Astrocyte (in vitro differentiated cells and primary cell): ENCODE data around the gene TFF1. TPM values are rescaled to one million over a fixed set of nuclear protein-coding genes. Genes with fewer than 3 reads are reported as not detected.

Experiments used
- DNase-seq: peaks from one replicate; pipeline ENCODE4 v3.0.0-alpha.2; 2010; ENCODE audit warnings: low read depth
- FAIRE-seq: peaks from 2 replicates; lab custom pipeline; 2011; peaks lifted over from hg19 to GRCh38; lab: Jason Lieb, UNC
- H2AFZ ChIP-seq: 2 replicates; pipeline ENCODE4 v1.6.0; 2012; ENCODE audit warnings: low read depth, low read length, inconsistent platforms
- H3K27ac ChIP-seq: 2 replicates; pipeline ENCODE4 v1.5.1; 2011; ENCODE audit warnings: low read depth, low read length, inconsistent platforms
- H3K27me3 ChIP-seq: 2 replicates; pipeline ENCODE4 v1.6.0; 2011; ENCODE audit warnings: low read length, inconsistent platforms; ENCODE audit not compliant: insufficient read depth
- H3K36me3 ChIP-seq: 2 replicates; pipeline ENCODE4 v1.5.1; 2011; ENCODE audit warnings: low read length, inconsistent platforms; ENCODE audit not compliant: insufficient read depth
- H3K4me1 ChIP-seq: 2 replicates; pipeline ENCODE4 v1.5.1; 2011; ENCODE audit warnings: low read length, inconsistent platforms; ENCODE audit not compliant: insufficient read depth
- H3K4me2 ChIP-seq: 2 replicates; pipeline ENCODE4 v1.6.0; 2012; ENCODE audit warnings: low read length, inconsistent platforms
- H3K4me3 ChIP-seq: 2 replicates; pipeline ENCODE4 v1.5.1; 2011; ENCODE audit warnings: low read depth, mild to moderate bottlenecking, low read length, inconsistent platforms; ENCODE audit not compliant: insufficient read depth
- H3K79me2 ChIP-seq: 2 replicates; pipeline ENCODE4 v1.6.0; 2012; ENCODE audit warnings: mild to moderate bottlenecking, low read length, inconsistent platforms; ENCODE audit not compliant: insufficient read depth
- H3K9ac ChIP-seq: 2 replicates; pipeline ENCODE4 v1.6.0; 2012; ENCODE audit warnings: mild to moderate bottlenecking, low read length, inconsistent platforms
- H3K9me3 ChIP-seq: 2 replicates; pipeline ENCODE4 v1.5.1; 2012; ENCODE audit warnings: low read depth, mild to moderate bottlenecking, low read length, inconsistent platforms; ENCODE audit not compliant: insufficient read depth
- H4K20me1 ChIP-seq: 2 replicates; pipeline ENCODE4 v1.6.0; 2012; ENCODE audit warnings: low read length, inconsistent platforms; ENCODE audit not compliant: insufficient read depth
- H3K27ac Mint-ChIP-seq: one replicate; pipeline ENCODE4 v1.8.0; 2021; ENCODE audit warnings: mild to moderate bottlenecking, mixed read lengths; ENCODE audit not compliant: unreplicated experiment
- H3K27me3 Mint-ChIP-seq: one replicate; pipeline ENCODE4 v1.8.0; 2021; ENCODE audit warnings: low read depth, mixed read lengths; ENCODE audit not compliant: unreplicated experiment
- H3K36me3 Mint-ChIP-seq: one replicate; pipeline ENCODE4 v1.8.0; 2021; ENCODE audit warnings: low read depth, mixed read lengths; ENCODE audit not compliant: unreplicated experiment
- H3K4me1 Mint-ChIP-seq: one replicate; pipeline ENCODE4 v1.8.0; 2021; ENCODE audit warnings: low read depth, mixed read lengths; ENCODE audit not compliant: unreplicated experiment
- H3K4me3 Mint-ChIP-seq: one replicate; pipeline ENCODE4 v1.8.0; 2021; ENCODE audit warnings: mild to moderate bottlenecking, moderate library complexity, mixed read lengths; ENCODE audit not compliant: unreplicated experiment
- H3K9me3 Mint-ChIP-seq: one replicate; pipeline ENCODE4 v1.8.0; 2021; ENCODE audit warnings: mild to moderate bottlenecking, mixed read lengths; ENCODE audit not compliant: unreplicated experiment
- EZH2 ChIP-seq: IDR thresholded peaks from 2 replicates; pipeline ENCODE4 v1.6.1; 2012; ENCODE audit warnings: mild to moderate bottlenecking, low read length, inconsistent platforms; ENCODE audit not compliant: insufficient read depth
- total RNA-seq: library from RNA; stranded (reverse); gene quantifications from 2 replicates; pipeline ENCODE4 v1.2.1, GENCODE V29; 2021
- TF ChIP-seq, protein P1 (sequence below): IDR thresholded peaks from 2 replicates; pipeline ENCODE4 v1.5.1; 2011; ENCODE audit warnings: low read depth, mild to moderate bottlenecking, inconsistent platforms, low read length, moderate library complexity; ENCODE audit not compliant: insufficient read depth

TFF1 gene
- total RNA-seq, 1 donor from 2014 or later = not detected

DNA sequence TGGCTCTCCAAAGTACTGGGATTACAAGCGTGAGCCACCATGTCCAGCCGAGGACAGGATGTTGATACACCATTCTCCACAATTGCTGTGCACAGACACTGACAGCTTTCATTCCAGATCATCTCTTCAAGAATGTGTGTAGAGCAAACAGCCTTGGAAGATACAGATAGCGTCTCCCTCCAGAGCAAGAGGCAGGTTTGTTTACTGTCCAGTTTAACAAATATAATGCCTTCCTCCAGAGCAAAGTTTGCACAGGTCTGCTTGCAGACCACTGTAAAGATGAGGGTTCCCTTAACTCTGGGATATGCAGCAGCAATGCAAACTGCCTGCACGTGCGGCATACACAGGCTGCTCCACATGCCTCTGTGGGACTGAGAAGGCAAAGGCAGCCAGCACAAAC is 25.0 kb upstream of the TFF1 start:
- FAIRE-seq = no peak

DNA sequence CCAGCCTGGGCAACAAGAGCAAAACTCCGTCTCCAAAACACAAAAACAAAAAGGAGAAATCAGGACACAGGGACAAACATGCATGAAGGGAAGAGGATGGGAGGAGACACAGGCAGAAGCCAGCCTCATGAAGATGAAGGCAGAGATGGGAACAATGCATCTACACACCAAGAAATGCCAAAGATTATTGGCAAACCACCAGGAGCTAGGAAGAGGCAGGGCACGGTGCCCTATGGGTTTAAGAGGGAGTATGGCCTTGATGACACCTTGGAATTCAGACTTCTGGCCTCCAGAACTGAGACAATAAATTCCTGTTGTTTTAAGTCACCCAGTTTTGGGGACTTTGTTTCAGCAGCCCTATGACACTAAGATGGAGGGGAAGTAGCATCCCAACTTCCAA is 24.4 kb upstream of the TFF1 start:
- H3K9ac ChIP-seq = no peak overlapping the region
- TF ChIP-seq EZH2 = no peak
- TF ChIP-seq, protein P1, sequence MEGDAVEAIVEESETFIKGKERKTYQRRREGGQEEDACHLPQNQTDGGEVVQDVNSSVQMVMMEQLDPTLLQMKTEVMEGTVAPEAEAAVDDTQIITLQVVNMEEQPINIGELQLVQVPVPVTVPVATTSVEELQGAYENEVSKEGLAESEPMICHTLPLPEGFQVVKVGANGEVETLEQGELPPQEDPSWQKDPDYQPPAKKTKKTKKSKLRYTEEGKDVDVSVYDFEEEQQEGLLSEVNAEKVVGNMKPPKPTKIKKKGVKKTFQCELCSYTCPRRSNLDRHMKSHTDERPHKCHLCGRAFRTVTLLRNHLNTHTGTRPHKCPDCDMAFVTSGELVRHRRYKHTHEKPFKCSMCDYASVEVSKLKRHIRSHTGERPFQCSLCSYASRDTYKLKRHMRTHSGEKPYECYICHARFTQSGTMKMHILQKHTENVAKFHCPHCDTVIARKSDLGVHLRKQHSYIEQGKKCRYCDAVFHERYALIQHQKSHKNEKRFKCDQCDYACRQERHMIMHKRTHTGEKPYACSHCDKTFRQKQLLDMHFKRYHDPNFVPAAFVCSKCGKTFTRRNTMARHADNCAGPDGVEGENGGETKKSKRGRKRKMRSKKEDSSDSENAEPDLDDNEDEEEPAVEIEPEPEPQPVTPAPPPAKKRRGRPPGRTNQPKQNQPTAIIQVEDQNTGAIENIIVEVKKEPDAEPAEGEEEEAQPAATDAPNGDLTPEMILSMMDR = no peak
- no peaks in the 10 kb centered on the region for H3K36me3 ChIP-seq
- Mint-ChIP-seq H3K4me3 (no peak overlapping the region), H3K9me3 (peaks cover 2% of the 10 kb centered on the region), H3K36me3 (peaks cover 1% of the 10 kb centered on the region), H3K27ac (no peak overlapping the region), H3K27me3 (peaks cover 12% of the 10 kb centered on the region), H3K4me1 (peaks cover 11% of the 10 kb centered on the region)
- no peak overlapping the region for H3K4me2 ChIP-seq
- peaks cover 6% of the 10 kb centered on the region for H3K27me3 ChIP-seq
- no peak overlapping the region for H3K27ac ChIP-seq
- no peak overlapping the region for H3K4me3 ChIP-seq
- no peak for DNase-seq
- FAIRE-seq = no peak
- H2AFZ ChIP-seq = no peak overlapping the region
- H3K79me2 ChIP-seq = no peaks in the 10 kb centered on the region
- H3K9me3 ChIP-seq = no peaks in the 10 kb centered on the region
- no peaks in the 10 kb centered on the region for H3K4me1 ChIP-seq
- H4K20me1 ChIP-seq = no peaks in the 10 kb centered on the region

More for the DNA sequence above, 25.0 kb upstream of the TFF1 start:
- H3K79me2 ChIP-seq = no peaks in the 10 kb centered on the region
- Mint-ChIP-seq H3K9me3 (peaks cover 2% of the 10 kb centered on the region), H3K27me3 (peaks cover 12% of the 10 kb centered on the region), H3K36me3 (peaks cover 1% of the 10 kb centered on the region), H3K27ac (no peak overlapping the region), H3K4me1 (peaks cover 11% of the 10 kb centered on the region), H3K4me3 (no peak overlapping the region)
- H3K36me3 ChIP-seq = no peaks in the 10 kb centered on the region
- H2AFZ ChIP-seq = no peak overlapping the region
- H3K27me3 ChIP-seq = peaks cover 6% of the 10 kb centered on the region
- H3K9ac ChIP-seq = no peak overlapping the region
- no peaks in the 10 kb centered on the region for H4K20me1 ChIP-seq
- TF ChIP-seq EZH2 = no peak
- TF ChIP-seq, protein P1 = no peak
- H3K9me3 ChIP-seq = no peaks in the 10 kb centered on the region
- H3K27ac ChIP-seq = no peak overlapping the region
- DNase-seq = no peak
- no peak overlapping the region for H3K4me2 ChIP-seq
- H3K4me1 ChIP-seq = no peaks in the 10 kb centered on the region
- no peak overlapping the region for H3K4me3 ChIP-seq

DNA sequence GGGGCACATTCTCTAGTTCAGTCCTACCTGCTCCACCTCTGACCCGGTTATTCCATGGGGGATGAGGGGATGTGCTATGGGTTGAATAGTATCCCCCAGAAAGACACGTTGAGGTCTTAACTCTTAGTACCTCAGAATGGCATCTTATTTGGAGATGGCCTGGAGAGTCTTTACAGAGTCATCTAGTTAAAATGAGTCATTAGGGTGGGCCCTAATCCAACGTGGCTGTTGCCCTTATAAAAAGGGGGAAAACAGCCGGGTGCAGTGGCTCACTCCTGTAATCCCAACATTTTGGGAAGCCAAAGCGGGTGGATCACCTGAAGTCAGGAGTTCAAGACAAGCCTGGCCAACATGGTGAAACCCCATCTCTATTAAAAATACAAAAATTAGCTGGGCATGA is 23.9 kb upstream of the TFF1 start:
- H3K36me3 ChIP-seq = no peaks in the 10 kb centered on the region
- Mint-ChIP-seq H3K4me1 (peaks cover 12% of the 10 kb centered on the region), H3K9me3 (peaks cover 2% of the 10 kb centered on the region), H3K27ac (no peak overlapping the region), H3K4me3 (no peak overlapping the region), H3K36me3 (peaks cover 1% of the 10 kb centered on the region), H3K27me3 (peaks cover 12% of the 10 kb centered on the region)
- H3K4me3 ChIP-seq = no peak overlapping the region
- H3K4me2 ChIP-seq = no peak overlapping the region
- no peaks in the 10 kb centered on the region for H4K20me1 ChIP-seq
- no peaks in the 10 kb centered on the region for H3K79me2 ChIP-seq
- H3K27me3 ChIP-seq = peaks cover 6% of the 10 kb centered on the region
- H3K27ac ChIP-seq = no peak overlapping the region
- TF ChIP-seq EZH2 = no peak
- TF ChIP-seq, protein P1 = no peak
- no peaks in the 10 kb centered on the region for H3K9me3 ChIP-seq
- DNase-seq (no peak), FAIRE-seq (no peak)
- H3K9ac ChIP-seq = no peak overlapping the region
- H3K4me1 ChIP-seq = no peaks in the 10 kb centered on the region
- H2AFZ ChIP-seq = no peak overlapping the region
